ENCODE data around the gene COL11A2.

COL11A2 gene

GRCh38 chr6:33171880-33172687, 20.2 kb downstream of the COL11A2 start:
- no peak for DNase-seq (ENCODE audit: low read depth)

DNA sequence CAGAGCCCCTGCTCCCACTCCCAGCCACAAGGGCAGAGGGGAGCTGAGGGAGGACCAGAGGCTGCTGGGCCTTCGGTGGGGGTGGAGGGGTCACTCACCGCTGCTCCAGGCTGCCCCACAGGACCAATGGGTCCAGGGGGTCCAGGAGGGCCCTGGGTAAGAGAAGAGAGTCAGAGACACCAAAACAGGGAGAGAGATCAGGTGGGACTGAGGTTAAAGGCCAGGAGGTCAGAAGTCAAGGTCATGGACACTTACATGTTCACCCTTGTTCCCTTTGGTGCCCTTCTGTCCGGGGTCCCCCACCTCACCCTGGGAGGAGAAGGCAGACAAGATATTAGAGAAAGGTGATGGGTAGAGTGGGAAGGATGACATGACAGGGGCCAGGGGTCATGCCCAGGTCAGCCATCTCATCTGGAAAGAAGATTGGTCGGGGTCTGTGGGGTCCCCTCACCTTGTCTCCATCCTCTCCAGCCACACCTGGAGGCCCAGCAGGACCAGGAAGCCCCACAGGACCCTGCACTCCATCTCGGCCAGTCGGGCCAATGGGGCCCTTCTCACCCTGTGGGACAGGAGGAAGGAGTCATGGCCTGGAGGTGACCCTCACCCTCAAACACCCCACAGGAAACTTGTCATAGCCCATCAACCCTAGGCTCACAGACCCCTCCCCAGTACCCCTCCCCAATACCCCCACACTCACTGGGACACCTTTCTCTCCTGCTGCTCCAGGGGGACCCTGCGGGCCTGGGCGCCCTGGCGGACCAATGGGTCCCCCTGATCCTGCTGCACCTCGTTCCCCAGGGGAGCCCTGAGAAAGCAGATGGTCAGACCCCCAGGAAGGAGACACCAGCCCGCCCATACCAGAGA, 21.0 kb downstream of the COL11A2 start:
- no peak for DNase-seq (ENCODE audit: low read depth)

DNA sequence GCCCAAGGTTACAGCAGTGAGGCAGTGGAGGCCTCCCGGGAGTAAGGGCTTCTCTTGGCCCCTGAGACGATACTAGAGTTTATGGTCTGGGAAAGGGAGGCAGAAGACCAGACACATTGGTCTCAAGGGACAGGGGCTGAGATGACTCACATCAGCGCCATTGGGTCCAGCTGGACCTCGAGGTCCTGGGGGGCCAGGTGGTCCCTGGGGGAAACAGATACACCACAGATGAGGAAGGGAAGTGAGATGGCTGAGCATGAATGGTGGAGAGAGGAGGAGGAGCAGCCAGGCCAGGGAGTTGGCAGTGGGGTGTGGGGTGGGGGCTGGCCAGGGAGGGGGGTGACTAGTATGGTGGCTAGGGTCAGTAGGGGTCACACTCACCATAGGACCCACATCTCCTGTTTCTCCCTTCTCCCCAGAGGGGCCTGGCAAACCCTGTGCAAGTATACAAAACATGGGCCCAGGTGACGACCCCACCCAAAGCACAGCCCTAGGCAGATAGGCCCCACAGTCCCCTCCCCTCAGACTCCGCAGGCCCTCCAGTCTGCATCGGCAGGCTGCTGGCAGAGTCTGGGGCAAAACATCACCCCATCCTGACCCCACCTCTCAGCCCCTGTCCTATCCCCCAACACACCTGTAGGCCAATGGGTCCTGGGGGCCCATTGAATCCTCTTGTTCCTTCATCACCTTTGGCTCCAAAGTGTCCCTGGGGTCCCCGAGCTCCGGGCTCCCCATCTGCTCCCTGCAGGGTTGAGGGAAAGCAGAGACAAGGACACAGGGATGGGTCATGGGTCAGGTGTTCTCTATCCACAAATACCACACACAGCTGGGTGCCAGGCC, 21.9 kb downstream of the COL11A2 start:
- no peak for DNase-seq (ENCODE audit: low read depth)

- DNase-seq (ENCODE audit: low read depth): no peak
Observed at GRCh38 chr6:33169291-33170175, 22.7 kb downstream of the COL11A2 start.

DNA sequence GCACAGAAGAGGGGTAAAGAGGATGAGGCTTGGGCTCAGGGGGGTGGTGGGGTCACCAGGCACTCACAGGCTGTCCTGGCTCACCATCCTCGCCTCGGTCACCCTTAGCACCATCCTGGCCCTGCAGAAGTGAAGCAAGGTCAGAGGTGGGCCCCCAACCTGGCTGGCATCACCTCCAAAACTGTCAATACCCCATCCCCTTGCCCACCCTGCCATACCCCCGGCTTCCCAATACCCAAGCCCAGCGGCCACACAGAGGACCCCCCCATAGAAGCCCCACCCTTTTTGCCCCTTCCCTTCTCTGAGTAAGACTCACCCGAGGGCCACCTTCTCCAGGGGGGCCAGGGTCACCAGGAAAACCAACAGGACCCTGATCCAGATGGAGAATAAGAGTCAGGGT, 23.6 kb downstream of the COL11A2 start:
- no peak for DNase-seq (ENCODE audit: low read depth)

- DNase-seq (ENCODE audit: low read depth): no peak
Observed at GRCh38 chr6:33168284-33168601, 24.0 kb downstream of the COL11A2 start.

DNA sequence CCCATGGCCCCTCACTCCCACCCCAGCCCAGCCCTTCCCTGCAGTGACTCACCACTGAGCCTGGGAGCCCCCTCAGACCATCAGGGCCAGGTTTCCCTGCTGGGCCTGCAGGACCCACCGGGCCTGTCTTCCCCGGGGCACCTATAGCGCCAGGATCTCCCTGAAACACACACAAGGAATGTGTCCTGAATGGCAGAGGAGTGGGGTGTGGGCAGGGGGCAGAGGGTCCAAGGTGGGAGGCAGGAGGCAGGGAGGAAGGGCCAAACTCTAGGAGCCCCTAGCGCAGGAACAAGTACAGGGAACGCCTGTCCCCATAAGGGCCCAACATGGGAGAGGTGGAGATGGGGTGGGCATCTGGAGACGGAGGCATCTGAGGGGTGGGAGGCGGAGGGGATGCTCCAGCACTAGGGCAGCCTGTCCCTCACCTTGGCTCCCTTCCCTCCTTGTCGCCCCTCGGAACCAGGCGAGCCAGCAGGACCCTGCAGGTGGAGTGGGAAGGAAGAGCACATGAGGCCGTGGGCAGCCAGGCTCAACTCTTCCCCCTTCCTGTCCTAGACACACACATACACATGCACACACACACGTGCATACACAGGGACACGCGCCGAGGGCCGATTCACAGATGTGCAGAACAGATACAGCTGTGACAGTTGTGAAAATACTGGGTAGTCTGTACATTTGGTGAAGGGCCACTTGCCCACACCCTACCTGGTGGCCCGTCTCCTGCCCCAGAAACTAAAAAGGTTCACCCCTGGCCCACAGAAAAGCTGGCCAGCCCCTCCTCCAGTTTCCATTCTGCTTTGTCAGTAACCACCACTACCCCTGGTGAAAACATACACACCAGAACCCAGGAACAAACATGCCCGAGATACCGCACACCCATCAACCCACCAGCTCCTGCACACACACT, 24.6 kb downstream of the COL11A2 start:
- no peak for DNase-seq (ENCODE audit: low read depth)

DNA sequence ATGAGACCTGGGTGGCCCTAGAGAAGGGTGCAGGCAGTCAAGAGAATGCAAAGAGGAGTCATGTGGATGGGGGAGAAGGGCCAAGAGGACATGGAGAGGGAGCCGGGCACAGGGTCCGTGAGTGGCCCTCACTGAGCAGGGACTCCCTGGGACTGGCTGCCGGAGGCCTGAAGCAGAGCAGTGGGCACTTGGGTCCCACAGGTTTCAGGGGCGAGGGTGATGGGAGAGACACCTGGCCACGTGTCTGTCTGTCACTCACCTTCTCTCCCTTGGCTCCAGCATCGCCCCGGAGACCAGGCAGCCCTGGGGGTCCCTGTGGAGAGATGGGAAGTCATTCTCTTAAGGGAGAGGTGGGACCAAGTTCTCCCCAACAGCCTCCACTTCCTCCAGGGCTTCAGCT, 25.5 kb downstream of the COL11A2 start:
- DNase-seq (ENCODE audit: low read depth): no peak

- DNase-seq (ENCODE audit: low read depth): no peak
Observed at GRCh38 chr6:33166363-33166762, 25.9 kb downstream of the COL11A2 start.

DNA sequence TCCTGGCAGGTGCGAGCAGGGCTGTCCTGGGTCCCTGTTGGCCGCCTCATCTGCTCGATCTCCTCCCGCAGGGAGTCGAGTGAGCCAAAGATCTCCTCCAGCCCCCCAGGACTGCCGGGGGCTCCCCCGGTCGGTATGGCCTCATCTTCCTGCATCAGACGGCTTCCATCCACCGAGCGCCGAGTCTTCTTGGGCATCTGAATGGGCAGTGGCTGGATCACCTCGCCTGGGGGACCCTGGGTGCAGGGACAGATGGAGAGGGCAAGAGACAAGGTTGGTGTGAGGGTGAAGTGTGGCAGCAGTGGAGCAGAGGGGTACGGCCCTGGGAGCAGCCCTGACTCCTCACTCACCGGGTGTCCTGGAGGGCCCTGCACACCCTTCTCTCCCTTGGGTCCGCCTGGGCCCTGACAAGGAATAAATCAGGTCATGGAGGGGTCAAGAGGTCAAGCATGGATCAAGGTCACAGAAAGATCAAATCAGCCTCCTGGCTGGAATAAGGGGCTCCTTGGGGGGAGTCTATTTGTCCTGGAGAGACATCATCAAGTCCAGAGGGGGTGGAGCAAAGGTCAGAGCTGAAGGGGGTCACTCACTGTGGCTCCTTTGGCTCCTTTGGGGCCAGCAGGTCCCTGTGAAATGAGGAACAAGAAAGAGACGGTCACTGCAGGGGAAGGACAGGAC, 26.5 kb downstream of the COL11A2 start:
- no peak for DNase-seq (ENCODE audit: low read depth)

GRCh38 chr6:33164665-33165373, 27.4 kb downstream of the COL11A2 start:
- DNase-seq (ENCODE audit: low read depth): no peak

DNA sequence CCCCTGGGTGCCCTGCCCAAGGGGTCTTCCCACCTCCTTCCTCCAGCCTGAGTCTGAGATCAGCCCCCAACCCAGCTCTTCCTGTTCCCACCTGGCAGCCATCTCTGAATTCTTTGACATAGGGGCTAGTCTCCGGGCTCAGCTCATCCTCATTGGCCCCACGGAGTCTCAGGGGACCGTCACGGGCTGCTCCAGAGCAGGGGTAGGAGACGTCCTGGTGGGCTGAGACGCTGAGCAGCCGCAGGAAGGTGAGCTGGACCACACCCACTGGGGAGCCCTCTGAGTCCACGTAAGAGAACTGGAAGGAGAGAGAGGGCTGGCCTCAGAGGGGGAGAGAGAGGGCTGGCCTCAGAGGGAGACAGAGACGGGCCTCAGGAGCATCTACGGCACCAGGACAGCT, 28.1 kb downstream of the COL11A2 start:
- DNase-seq (ENCODE audit: low read depth): no peak

GRCh38 chr6:33163540-33163939, 28.7 kb downstream of the COL11A2 start:
- DNase-seq (ENCODE audit: low read depth): no peak

DNA sequence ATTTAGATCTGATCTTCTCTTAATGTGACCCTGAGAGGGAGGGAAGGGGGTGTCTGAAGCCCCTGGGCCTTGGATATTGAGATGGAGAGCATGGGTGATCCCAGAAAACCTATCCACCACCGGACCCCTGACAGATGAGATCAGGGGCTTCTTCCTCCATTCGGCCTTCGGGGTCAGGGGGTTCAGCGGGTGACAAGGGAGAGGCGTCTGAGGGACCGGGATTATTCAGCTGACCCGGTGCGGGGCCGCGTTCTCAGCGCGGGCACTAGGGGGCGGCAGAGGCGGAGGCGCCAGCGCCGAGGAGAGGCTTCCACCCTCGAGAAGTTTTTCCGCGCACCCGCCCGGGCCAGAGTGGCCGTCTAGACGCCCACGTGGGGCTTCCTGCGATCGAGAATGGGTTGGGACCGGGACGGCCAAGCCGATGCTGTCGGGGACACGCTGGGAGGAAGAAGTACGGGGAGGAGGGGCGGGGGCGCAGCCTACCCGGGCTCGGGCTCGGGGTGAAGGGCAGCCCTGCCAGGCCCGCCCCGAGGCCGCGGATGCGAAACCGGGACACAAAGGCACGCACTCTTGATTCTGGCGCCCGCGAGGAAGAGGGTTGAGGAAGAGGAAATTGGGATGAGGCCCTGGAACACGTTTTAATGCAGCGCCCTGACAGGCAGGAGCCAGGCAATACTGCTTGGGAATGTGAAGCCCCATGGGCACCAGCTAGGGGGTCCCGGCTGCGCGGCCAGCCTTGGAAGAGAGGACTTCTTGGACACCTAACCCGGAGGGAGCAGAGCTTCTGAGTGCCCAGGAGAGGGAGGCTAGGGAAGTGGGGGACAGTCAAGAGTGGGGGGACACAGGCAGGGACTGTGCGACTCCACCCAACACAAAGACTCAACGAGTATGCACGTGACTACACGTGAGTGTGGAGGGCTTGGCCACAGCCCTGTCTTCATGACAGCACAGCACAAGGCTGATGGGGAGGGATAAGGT, 30.6 kb downstream of the COL11A2 start:
- DNase-seq (ENCODE audit: low read depth): peak; percentile 56

DNA sequence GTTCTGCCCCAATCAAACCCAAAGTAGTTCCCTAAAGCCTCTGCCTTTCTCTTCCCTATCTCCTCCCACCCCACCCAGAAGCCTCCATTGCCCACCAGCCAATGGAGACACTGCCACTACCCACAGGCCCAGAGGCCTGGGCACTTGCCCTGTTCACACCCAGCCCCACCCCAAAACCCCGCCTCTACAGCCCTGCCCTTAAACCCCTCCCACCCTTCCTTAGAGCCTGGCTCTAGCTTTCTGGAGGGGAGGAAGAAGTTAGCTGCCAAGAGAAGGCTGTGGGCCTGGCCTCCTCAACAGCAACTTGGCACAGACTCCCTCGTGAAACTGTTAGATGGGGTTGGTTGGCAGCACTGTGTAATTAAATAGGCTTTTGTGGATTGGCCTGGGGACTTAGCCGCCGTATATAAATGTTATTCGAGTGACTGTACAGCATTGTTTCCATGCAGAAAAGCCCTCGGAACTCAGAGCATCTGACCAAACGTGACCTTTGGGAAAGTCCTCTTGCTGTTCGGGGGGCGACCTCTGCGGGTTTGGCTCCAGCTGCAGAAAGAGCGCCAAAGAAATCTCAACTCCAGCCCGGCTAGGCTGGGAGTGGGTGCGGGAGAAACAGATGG, 31.4 kb downstream of the COL11A2 start:
- no peak for DNase-seq (ENCODE audit: low read depth)

DNA sequence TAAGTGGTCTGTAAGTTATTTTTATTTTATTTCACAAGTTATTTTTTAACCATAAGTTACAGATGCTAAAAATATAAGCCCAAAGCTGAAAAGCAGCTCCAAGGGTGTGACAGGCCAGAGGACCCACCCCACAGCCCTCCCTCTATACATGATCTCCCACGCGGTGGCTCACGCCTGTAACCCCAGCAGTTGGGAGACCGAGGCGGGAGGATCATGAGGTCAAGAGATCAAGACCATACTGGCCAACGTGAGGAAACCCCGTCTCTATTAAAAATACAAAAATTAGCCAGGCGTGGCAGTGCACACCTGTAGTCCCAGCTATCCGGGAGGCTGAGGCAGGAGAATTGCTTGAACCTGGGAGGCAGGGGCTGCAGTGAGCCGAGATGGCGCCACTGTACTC, 32.2 kb downstream of the COL11A2 start:
- DNase-seq (ENCODE audit: low read depth): no peak

DNA sequence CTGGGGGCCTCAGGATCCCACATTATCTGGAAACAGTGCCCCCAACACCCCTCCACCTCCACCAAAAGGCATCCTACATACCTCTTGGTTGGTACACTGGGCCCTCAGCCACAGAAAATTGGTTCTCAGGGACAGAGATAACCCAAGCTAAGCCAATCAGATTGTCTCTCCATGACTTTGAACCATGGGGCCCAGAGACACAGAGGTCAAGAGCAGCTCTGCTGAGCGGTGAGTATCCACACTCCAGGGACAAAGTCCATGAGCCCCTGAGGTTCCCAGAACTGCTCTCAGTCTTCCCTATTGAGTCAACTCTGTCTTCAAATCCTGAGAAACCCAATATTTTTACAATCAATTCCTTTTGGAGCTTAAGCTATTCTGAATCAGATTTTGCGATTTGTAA, 35.3 kb downstream of the COL11A2 start:
- no peak for DNase-seq (ENCODE audit: low read depth)

- no peak for DNase-seq (ENCODE audit: low read depth)
Observed at GRCh38 chr6:33156561-33156960, 35.7 kb downstream of the COL11A2 start.

All from T-helper 22 cell (primary cell).